K562 (cell line): Measurements from ENCODE around the gene PLAAT4. TPM values are rescaled to one million over a fixed set of nuclear protein-coding genes. Genes with fewer than 3 reads are reported as not detected.
"Not testable (repeated sequence)": the region's sequence is repeated elsewhere in the genome, so short reads cannot be mapped to it uniquely, and the experiment has no call there.

Experiments
- ARID1B ChIP-seq: fragments of 450-650 bp; IDR thresholded peaks from 2 replicates; pipeline ENCODE4 v1.6.1; 2016; ENCODE audit warnings: antibody characterized with exemption, mild to moderate bottlenecking, inconsistent platforms
- ERF ChIP-seq: fragments of 450-650 bp; formaldehyde crosslinking; IDR thresholded peaks from 2 replicates; pipeline ENCODE4 v1.4.0; 2020; ENCODE audit warnings: mild to moderate bottlenecking, mixed read lengths
- GABPB1 ChIP-seq: sonication (generic); formaldehyde crosslinking; IDR thresholded peaks from 2 replicates; pipeline ENCODE4 v1.8.0; 2022; ENCODE audit warnings: mild to moderate bottlenecking, missing genetic modification reagents
- HEY1 ChIP-seq: fragments of 250-450 bp; sonication (Bioruptor Pico); IDR thresholded peaks from 2 replicates; pipeline ENCODE4 v1.5.0; 2020; ENCODE audit warnings: mild to moderate bottlenecking, moderate library complexity, borderline replicate concordance
- IRF9 ChIP-seq: fragments of 450-650 bp; IDR thresholded peaks from 2 replicates; pipeline ENCODE4 v1.6.1; 2016; ENCODE audit warnings: missing biosample characterization, missing genetic modification characterization
- MEIS2 ChIP-seq: fragments of 450-650 bp; IDR thresholded peaks from 2 replicates; pipeline ENCODE4 v1.6.1; 2014; ENCODE audit warnings: mild to moderate bottlenecking; ENCODE audit not compliant: partially characterized antibody
- NFIC ChIP-seq: fragments of 450-650 bp; IDR thresholded peaks from 2 replicates; pipeline ENCODE4 v1.6.1; 2017; ENCODE audit warnings: mild to moderate bottlenecking, inconsistent platforms
- NFIX ChIP-seq: fragments of 250-450 bp; sonication (Bioruptor Pico); IDR thresholded peaks from 2 replicates; pipeline ENCODE4 v1.4.0; 2020; ENCODE audit warnings: low read depth, mild to moderate bottlenecking, moderate library complexity
- NRF1 ChIP-seq, 2 experiments: fragments of 450-650 bp; IDR thresholded peaks in 1 of 2; conservative IDR thresholded peaks in 1 of 2; 2 replicates each; pipeline ENCODE4 v1.6.1; 2014; ENCODE audit warnings: mild to moderate bottlenecking in 2 of 2
- POLR2H ChIP-seq: IDR thresholded peaks from 2 replicates; pipeline ENCODE4 v1.6.1; 2016; ENCODE audit warnings: missing genetic modification characterization, low read depth, mild to moderate bottlenecking, control low read depth, missing compliant biosample characterization, moderate library complexity
- PPARD ChIP-seq: fragments of 250-450 bp; sonication (Bioruptor Pico); IDR thresholded peaks from 2 replicates; pipeline ENCODE4 v1.8.0; 2022; ENCODE audit warnings: inconsistent platforms, mild to moderate bottlenecking, moderate library complexity
- PTRF ChIP-seq: fragments of 450-650 bp; IDR thresholded peaks from 2 replicates; pipeline ENCODE4 v1.6.1; 2016; ENCODE audit warnings: mild to moderate bottlenecking, missing genetic modification characterization, missing compliant biosample characterization
- SNAPC5 ChIP-seq: fragments of 250-450 bp; sonication (Bioruptor Pico); IDR thresholded peaks from 2 replicates; pipeline ENCODE4 v1.8.0; 2021; ENCODE audit warnings: moderate library complexity, mild to moderate bottlenecking, inconsistent platforms
- TBL1XR1 ChIP-seq, 2 experiments: IDR thresholded peaks; 2 replicates each; pipeline ENCODE4 v1.6.1; 2012; ENCODE audit warnings: improper control_type of control experiment in 2 of 2, low read length in 2 of 2, mild to moderate bottlenecking in 1 of 2
- ZNF133 ChIP-seq: fragments of 250-450 bp; sonication (Bioruptor Pico); IDR thresholded peaks from 2 replicates; pipeline ENCODE4 v1.4.0; 2020; ENCODE audit warnings: mild to moderate bottlenecking
- ZNF134 ChIP-seq: fragments of 250-450 bp; sonication (Bioruptor Pico); conservative IDR thresholded peaks from 2 replicates; pipeline ENCODE4 v1.4.0; 2020
- ZNF175 ChIP-seq: fragments of 200-800 bp; sonication (Bioruptor generic); IDR thresholded peaks from 2 replicates; pipeline ENCODE4 v1.6.1; 2016; ENCODE audit warnings: low read depth, mild to moderate bottlenecking, missing genetic modification characterization, missing compliant biosample characterization
- ZNF197 ChIP-seq: fragments of 200-800 bp; sonication (Bioruptor generic); IDR thresholded peaks from 2 replicates; pipeline ENCODE4 v1.6.1; 2016; ENCODE audit warnings: low read depth, missing genetic modification characterization, missing compliant biosample characterization
- ZNF3 ChIP-seq: fragments of 250-450 bp; sonication (Bioruptor Pico); IDR thresholded peaks from 2 replicates; pipeline ENCODE4 v1.5.0; 2021; ENCODE audit warnings: mild to moderate bottlenecking, moderate library complexity
- ZNF311 ChIP-seq: fragments of 250-450 bp; sonication (Bioruptor Pico); IDR thresholded peaks from 2 replicates; pipeline ENCODE4 v1.4.0; 2020; ENCODE audit warnings: mild to moderate bottlenecking, moderate library complexity
- ZNF507 ChIP-seq: conservative IDR thresholded peaks from 2 replicates; pipeline ENCODE4 v1.6.1; 2017; ENCODE audit warnings: missing genetic modification characterization, missing compliant biosample characterization
- ZNF589 ChIP-seq: fragments of 200-800 bp; sonication (Bioruptor generic); IDR thresholded peaks from 2 replicates; pipeline ENCODE4 v1.6.1; 2016; ENCODE audit warnings: low read depth, missing genetic modification characterization, missing compliant biosample characterization
- ZNF740 ChIP-seq, 3 experiments: fragments of 200-800 bp in 1 of 3; sonication (Bioruptor generic) in 1 of 3; sonication (generic) in 1 of 3; formaldehyde crosslinking in 1 of 3; IDR thresholded peaks; 2 replicates each; pipeline versions ENCODE4 v1.6.1 to v1.8.0; 2016 to 2022; ENCODE audit warnings: mild to moderate bottlenecking in 2 of 3, missing compliant biosample characterization in 2 of 3, missing genetic modification characterization in 2 of 3, missing genetic modification reagents in 1 of 3
- ZNF79 ChIP-seq: fragments of 250-450 bp; sonication (Bioruptor Pico); IDR thresholded peaks from 2 replicates; pipeline ENCODE4 v1.4.0; 2020; ENCODE audit warnings: low read depth, mild to moderate bottlenecking, moderate library complexity
- polyA plus RNA-seq, 8 experiments: library from polyadenylated mRNA; depleted of rRNA in 4 of 8; stranded (reverse) in 5 of 8; unstranded in 3 of 8; fragments of >200 nt; fragmentation: Nextera tagmentation in 2 of 8; fragmentation: Illumina TruSeq in 1 of 8; extraction: Ambion mirVana in 2 of 8; extraction: Trizol in 1 of 8; gene quantifications; 2 replicates each; pipeline versions ENCODE4 v1.2.1 to v1.2.3, GENCODE V29; 2011 to 2014; ENCODE audit warnings: inconsistent platforms in 1 of 8, missing spikeins in 1 of 8
- total RNA-seq, 7 experiments: library from RNA; depleted of rRNA in 6 of 7; stranded (reverse); fragments of >200 nt in 6 of 7; fragmentation: Illumina TruSeq in 2 of 7; extraction: Trizol in 2 of 7; gene quantifications; 2 replicates each; pipeline versions ENCODE4 v1.2.1 to v1.2.3, GENCODE V29; 2011 to 2021; ENCODE audit warnings: low replicate concordance in 1 of 7
- TF ChIP-seq, protein P1 (sequence below): fragments of 200-800 bp; sonication (Bioruptor generic); IDR thresholded peaks from 2 replicates; pipeline ENCODE4 v1.6.1; 2017; ENCODE audit warnings: missing genetic modification characterization, missing compliant biosample characterization

Gene PLAAT4
- total and polyA plus RNA-seq, 9 of the 15 experiments (the other 6 are each of a cell fraction or from before 2014, with no cell fraction given) = 0.54 to 3.0 (median 1.3) TPM; not detected in 1

DNA sequence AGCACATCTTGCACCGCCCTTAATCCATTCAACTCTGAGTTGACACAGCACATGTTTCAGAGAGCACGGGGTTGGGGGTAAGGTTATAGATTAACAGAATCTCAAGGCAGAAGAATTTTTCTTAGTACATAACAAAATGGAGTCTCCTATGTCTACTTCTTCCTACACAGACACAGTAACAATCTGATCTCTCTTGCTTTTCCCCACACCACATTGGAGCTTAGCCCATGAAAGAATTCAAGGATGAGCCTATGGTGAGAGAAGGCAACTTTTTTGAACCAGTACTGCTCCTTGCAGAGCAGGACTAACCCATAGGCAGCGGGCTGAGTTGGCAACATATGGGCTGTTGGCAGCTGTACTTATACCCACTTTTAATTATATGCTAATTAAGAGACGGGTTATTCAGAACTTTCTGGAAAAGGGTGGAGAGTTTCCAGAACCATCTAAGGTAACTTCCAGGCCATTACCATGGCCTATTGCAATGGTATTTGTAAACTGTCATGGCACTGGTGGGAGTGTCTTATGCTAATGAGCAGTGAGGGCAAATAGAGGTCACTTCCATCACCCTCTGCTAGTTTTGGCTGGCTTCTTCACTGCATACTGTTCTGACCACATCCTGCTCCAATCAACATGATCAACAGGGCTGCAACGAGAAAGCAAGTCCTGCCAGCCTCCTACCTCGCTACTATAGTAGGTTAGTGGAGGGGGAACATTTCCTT lies 5.4 kb upstream of the PLAAT4 start (continued):
- peak; percentile 78 for TF ChIP-seq POLR2H (tag)
- peak; percentile 69 for TF ChIP-seq MEIS2
- TF ChIP-seq SNAPC5 (CRISPR knock-in tag) = 0 out of 2 replicates have a peak, but pooled peaks have one; percentile 31
- TF ChIP-seq ARID1B = peak; percentile 37; the same call in 1 of the 2 replicates
- peak; percentile 98 for TF ChIP-seq ERF (CRISPR knock-in tag)
- TF ChIP-seq PTRF (tag) = peak; percentile 95
- not testable (repeated sequence) for TF ChIP-seq ZNF740 (CRISPR knock-in tag; IDR thresholded peaks at IDR 0.05)
- TF ChIP-seq ZNF740 (tag; IDR thresholded peaks at IDR 0.05) = peak in 1 of 2 experiments; percentile 98; a peak in 2 of 4 replicates
- TF ChIP-seq, protein P1, sequence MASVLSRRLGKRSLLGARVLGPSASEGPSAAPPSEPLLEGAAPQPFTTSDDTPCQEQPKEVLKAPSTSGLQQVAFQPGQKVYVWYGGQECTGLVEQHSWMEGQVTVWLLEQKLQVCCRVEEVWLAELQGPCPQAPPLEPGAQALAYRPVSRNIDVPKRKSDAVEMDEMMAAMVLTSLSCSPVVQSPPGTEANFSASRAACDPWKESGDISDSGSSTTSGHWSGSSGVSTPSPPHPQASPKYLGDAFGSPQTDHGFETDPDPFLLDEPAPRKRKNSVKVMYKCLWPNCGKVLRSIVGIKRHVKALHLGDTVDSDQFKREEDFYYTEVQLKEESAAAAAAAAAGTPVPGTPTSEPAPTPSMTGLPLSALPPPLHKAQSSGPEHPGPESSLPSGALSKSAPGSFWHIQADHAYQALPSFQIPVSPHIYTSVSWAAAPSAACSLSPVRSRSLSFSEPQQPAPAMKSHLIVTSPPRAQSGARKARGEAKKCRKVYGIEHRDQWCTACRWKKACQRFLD (CRISPR knock-in tag) = peak; percentile 90
- TF ChIP-seq PPARD (CRISPR knock-in tag) = peak; percentile 76; the same call in 1 of the 2 replicates
- TF ChIP-seq ZNF507 (tag) = peak; percentile 58; the same call in 1 of the 2 replicates
- TF ChIP-seq ZNF133 (CRISPR knock-in tag) = peak; percentile 93
- TF ChIP-seq HEY1 (CRISPR knock-in tag) = peak; percentile 94
- peak; percentile 60; the same call in 1 of the 2 replicates for TF ChIP-seq ZNF3 (CRISPR knock-in tag)
- TF ChIP-seq ZNF589 (CRISPR knock-in tag) = peak; percentile 98
- TF ChIP-seq NFIX = peak; percentile 63
- TF ChIP-seq NFIC = peak; percentile 28; the same call in 1 of the 2 replicates
- TF ChIP-seq ZNF311 (CRISPR knock-in tag) = peak; percentile 99
- peak; percentile 96 for TF ChIP-seq IRF9 (tag)
- peak; percentile 25 to 36; a peak in 1 of 4 replicates for TF ChIP-seq NRF1 (conservative IDR thresholded peaks at IDR 0.05 in 1 of 2, IDR thresholded peaks at IDR 0.05 in 1 of 2)
- peak; percentile 97 for TF ChIP-seq ZNF79
- peak in 1 of 2 experiments; percentile 44; a peak in 1 of 4 replicates for TF ChIP-seq TBL1XR1 (IDR thresholded peaks at IDR 0.05; ENCODE audit: low read length in 2 of 2)
- TF ChIP-seq GABPB1 = peak; percentile 39; the same call in 1 of the 2 replicates
- TF ChIP-seq ZNF175 = peak; percentile 95
- TF ChIP-seq ZNF197 = peak; percentile 79
- TF ChIP-seq ZNF134 (CRISPR knock-in tag) = peak; percentile 83
